AG04449 (cell line): ENCODE results near the gene RRAGD.
A peak's percentile ranks its signal among the peaks of the same experiment; 100 is the strongest.

ENCODE experiments used
- CTCF ChIA-PET: fragments of 350-600 bp; formaldehyde crosslinking; extraction: SDS; loops from one replicate; lab custom pipeline; 2021; ENCODE audit warnings: antibody characterized with exemption; lab: Yijun Ruan, JAX
- POLR2A ChIA-PET: fragments of 400-600, 350-600 bp; formaldehyde crosslinking; extraction: SDS; loops from one replicate; lab custom pipeline; 2020; ENCODE audit warnings: antibody characterized with exemption, inconsistent platforms; lab: Yijun Ruan, JAX
- DNase-seq: peaks from one replicate; pipeline ENCODE4 v3.0.0-alpha.2; 2010; ENCODE audit warnings: low read depth, low spot score
- H3K4me3 ChIP-seq: 2 replicates; pipeline ENCODE4 v1.5.1; 2011; ENCODE audit warnings: low read depth, mild to moderate bottlenecking, control low read depth, low read length
- CTCF ChIP-seq: IDR thresholded peaks from one replicate; pipeline ENCODE4 v1.5.1; 2011; ENCODE audit warnings: mild to moderate bottlenecking, moderate library complexity, low read length, control low read depth, inconsistent platforms; ENCODE audit not compliant: insufficient read depth; ENCODE audit errors: missing control alignments

Gene RRAGD

GRCh38 chr6:89361171-89361570, 50.9 kb downstream of the RRAGD start:
- no peak overlapping the region for H3K4me3 ChIP-seq
- CTCF ChIA-PET, result interaction anchor here (1.5 to 5.8 kb wide), 3 partner anchors 8 to 12 kb away, joined by 3 to 68 read pairs (median 11); partner anchors contain the start of gene UBE2J1

GRCh38 chr6:89360415-89360999, 51.6 kb downstream of the RRAGD start:
- ChIA-PET POLR2A (no interaction called here), CTCF (interaction anchor here (1.5 to 5.8 kb wide), 3 partner anchors 8 to 12 kb away, joined by 3 to 68 read pairs (median 11); partner anchors contain the start of gene UBE2J1)
- no peak for TF ChIP-seq CTCF
- peak; percentile 17 for DNase-seq
- H3K4me3 ChIP-seq, result no peak overlapping the region

More at GRCh38 chr6:89361171-89361570, 50.9 kb downstream of the RRAGD start:
- DNase-seq, result no peak
- POLR2A ChIA-PET, result no interaction called here
- TF ChIP-seq CTCF, result no peak

GRCh38 chr6:89359561-89359960, 52.5 kb downstream of the RRAGD start:
- no peak for DNase-seq
- ChIA-PET POLR2A (no interaction called here), CTCF (interaction anchor here (3.1 to 5.8 kb wide), 2 partner anchors 9 to 13 kb away, joined by 11 to 68 read pairs; no protein-coding TSS in a partner anchor)
- no peak for TF ChIP-seq CTCF
- no peak overlapping the region for H3K4me3 ChIP-seq

GRCh38 chr6:89357390-89357789, 54.7 kb downstream of the RRAGD start:
- POLR2A ChIA-PET, result interaction anchor here (0.6 kb wide), 1 partner anchor 1226 kb away, joined by 3 read pairs; no protein-coding TSS in a partner anchor
- no peak overlapping the region for H3K4me3 ChIP-seq
- no peak for DNase-seq
- no peak for TF ChIP-seq CTCF
- CTCF ChIA-PET, result interaction anchor here (0.7 to 1.2 kb wide), 2 partner anchors 10 to 11 kb away, joined by 3 to 5 read pairs; no protein-coding TSS in a partner anchor

- CTCF ChIA-PET, result interaction anchor here (1.1 to 4.5 kb wide), 5 partner anchors 9 to 15 kb away, joined by 3 to 30 read pairs (median 6); no protein-coding TSS in a partner anchor
- DNase-seq, result no peak
- POLR2A ChIA-PET, result no interaction called here
- no peak for TF ChIP-seq CTCF
- H3K4me3 ChIP-seq, result no peak overlapping the region
These were observed 55.4 kb downstream of the RRAGD start for GRCh38 chr6:89356642-89357170.

GRCh38 chr6:89355511-89356194, 56.4 kb downstream of the RRAGD start:
- no peak for TF ChIP-seq CTCF
- ChIA-PET POLR2A (no interaction called here), CTCF (interaction anchor here (1.5 to 4.5 kb wide), 4 partner anchors 10 to 373 kb away, joined by 3 to 30 read pairs (median 8); no protein-coding TSS in a partner anchor)
- no peak overlapping the region for H3K4me3 ChIP-seq
- no peak for DNase-seq
